ENCODE measurements around the gene KCNA2. TPM values are rescaled to one million over a fixed set of nuclear protein-coding genes. Genes with fewer than 3 reads are reported as not detected.

KCNA2 gene
- total RNA-seq, 2 donors from 2014 or later = 2.0 to 3.1 TPM

GRCh38 chr1:110573314-110573713, 32.8 kb downstream of the KCNA2 start:
- Histone ChIP-seq H3K36me3 (no peaks in the 10 kb centered on the region), H3K4me3 (no peak overlapping the region), H3K27ac (no peak overlapping the region), H3K4me1 (ENCODE audit: control insufficient read depth in 1 of 2, low read depth in 2 of 2) (no peaks in the 10 kb centered on the region), H3K27me3 (replicated peaks; ENCODE audit: insufficient read depth) (no peaks in the 10 kb centered on the region), H3K9me3 (no peaks in the 10 kb centered on the region)
- ATAC-seq (ENCODE audit: insufficient number of reproducible peaks, low FRiP score, low read depth) = no peak
- no peak for TF ChIP-seq CTCF (IDR thresholded peaks at IDR 0.05)
- DNase-seq (ENCODE audit: low spot score) = no peak

GRCh38 chr1:110572751-110573150, 33.4 kb downstream of the KCNA2 start:
- DNase-seq (ENCODE audit: low spot score) (no peak), ATAC-seq (ENCODE audit: insufficient number of reproducible peaks, low FRiP score, low read depth) (no peak)
- no peaks in the 10 kb centered on the region for H3K4me1 ChIP-seq (ENCODE audit: control insufficient read depth in 1 of 2, low read depth in 2 of 2)
- no peak overlapping the region for H3K4me3 ChIP-seq
- H3K9me3 ChIP-seq = no peaks in the 10 kb centered on the region
- no peak overlapping the region for H3K27ac ChIP-seq
- TF ChIP-seq CTCF (IDR thresholded peaks at IDR 0.05) = no peak
- no peaks in the 10 kb centered on the region for H3K36me3 ChIP-seq
- H3K27me3 ChIP-seq (replicated peaks; ENCODE audit: insufficient read depth) = no peaks in the 10 kb centered on the region

GRCh38 chr1:110570901-110571300, 35.3 kb downstream of the KCNA2 start:
- H3K27ac ChIP-seq = no peak overlapping the region
- H3K4me3 ChIP-seq = no peak overlapping the region
- ATAC-seq (ENCODE audit: insufficient number of reproducible peaks, low FRiP score, low read depth) (no peak), DNase-seq (ENCODE audit: low spot score) (no peak)
- H3K36me3 ChIP-seq = no peaks in the 10 kb centered on the region
- no peaks in the 10 kb centered on the region for H3K4me1 ChIP-seq (ENCODE audit: control insufficient read depth in 1 of 2, low read depth in 2 of 2)
- H3K27me3 ChIP-seq (replicated peaks; ENCODE audit: insufficient read depth) = no peaks in the 10 kb centered on the region
- no peak for TF ChIP-seq CTCF (IDR thresholded peaks at IDR 0.05)
- no peaks in the 10 kb centered on the region for H3K9me3 ChIP-seq

- Histone ChIP-seq H3K4me3 (no peak overlapping the region), H3K27ac (no peak overlapping the region), H3K27me3 (replicated peaks; ENCODE audit: insufficient read depth) (no peaks in the 10 kb centered on the region), H3K9me3 (no peaks in the 10 kb centered on the region), H3K36me3 (no peaks in the 10 kb centered on the region), H3K4me1 (ENCODE audit: control insufficient read depth in 1 of 2, low read depth in 2 of 2) (no peaks in the 10 kb centered on the region)
- no peak for ATAC-seq (ENCODE audit: insufficient number of reproducible peaks, low FRiP score, low read depth)
- DNase-seq (ENCODE audit: low spot score) = no peak
- TF ChIP-seq CTCF (IDR thresholded peaks at IDR 0.05) = no peak
Measured at GRCh38 chr1:110570307-110570706, 35.9 kb downstream of the KCNA2 start.

- ATAC-seq (ENCODE audit: insufficient number of reproducible peaks, low FRiP score, low read depth) = no peak
Measured at GRCh38 chr1:110566836-110567235, 39.3 kb downstream of the KCNA2 start.

More at GRCh38 chr1:110566836-110567235, 39.3 kb downstream of the KCNA2 start:
- Histone ChIP-seq H3K4me1 (ENCODE audit: control insufficient read depth in 1 of 2, low read depth in 2 of 2) (no peaks in the 10 kb centered on the region), H3K4me3 (no peak overlapping the region), H3K36me3 (no peaks in the 10 kb centered on the region), H3K27ac (no peak overlapping the region), H3K9me3 (no peaks in the 10 kb centered on the region), H3K27me3 (replicated peaks; ENCODE audit: insufficient read depth) (no peaks in the 10 kb centered on the region)
- TF ChIP-seq CTCF (IDR thresholded peaks at IDR 0.05) = no peak
- no peak for DNase-seq (ENCODE audit: low spot score)

Data from thoracic aorta (tissue), 2 donors.